SK-N-SH (cell line): ENCODE measurements around the gene THEM5. TPM values are rescaled to one million over a fixed set of nuclear protein-coding genes. Genes with fewer than 3 reads are reported as not detected.

Experiments
- CTCF ChIA-PET: fragments of 300-600, 350-600 bp; formaldehyde crosslinking; extraction: SDS; loops from one replicate; lab custom pipeline; 2021; lab: Yijun Ruan, JAX
- POLR2A ChIA-PET: fragments of 350-600 bp; sonication (Branson Sonifier 250); formaldehyde crosslinking; extraction: SDS; loops from one replicate; lab custom pipeline; 2020; ENCODE audit warnings: antibody characterized with exemption, inconsistent platforms; lab: Yijun Ruan, JAX
- DNase-seq: peaks from one replicate; pipeline ENCODE4 v3.0.0; 2012
- H2AFZ ChIP-seq: fragments of 200-600 bp; sonication (generic); 2 replicates; pipeline ENCODE4 v1.8.1; 2016; ENCODE audit warnings: antibody characterized with exemption, mild to moderate bottlenecking, low read depth
- H3F3A ChIP-seq: fragments of 200-600 bp; sonication (generic); replicated peaks from 2 replicates; pipeline ENCODE3; 2016; ENCODE audit warnings: antibody characterized with exemption, mild to moderate bottlenecking; ENCODE audit not compliant: insufficient read depth
- H3K27ac ChIP-seq, 2 experiments: fragments of 200-500 bp in 1 of 2; fragments of 200-600 bp in 1 of 2; sonication (Bioruptor generic) in 1 of 2; sonication (generic), shearing (Covaris generic) in 1 of 2; 2 replicates each; pipeline versions ENCODE4 v1.5.1 to v1.6.1; 2014 to 2016; ENCODE audit warnings: low read depth in 2 of 2, inconsistent platforms in 1 of 2, low read length in 1 of 2, mild to moderate bottlenecking in 1 of 2, mixed read lengths in 1 of 2
- H3K27me3 ChIP-seq: fragments of 200-600 bp; sonication (generic), shearing (Covaris generic); 2 replicates; pipeline ENCODE4 v1.6.1; 2016; ENCODE audit warnings: mixed run types; ENCODE audit not compliant: insufficient read depth
- H3K36me3 ChIP-seq, 2 experiments: fragments of 200-500 bp in 1 of 2; fragments of 200-600 bp in 1 of 2; sonication (Bioruptor generic) in 1 of 2; sonication (generic) in 1 of 2; replicated peaks in 1 of 2; 2 replicates each; pipeline versions ENCODE3 to v1.5.1; 2014 to 2016; ENCODE audit warnings: low read length in 1 of 2, mild to moderate bottlenecking in 1 of 2; ENCODE audit not compliant: insufficient read depth in 2 of 2, control insufficient read depth in 1 of 2
- H3K4me1 ChIP-seq, 2 experiments: fragments of 200-500 bp in 1 of 2; fragments of 200-600 bp in 1 of 2; sonication (Bioruptor generic) in 1 of 2; sonication (generic), shearing (Covaris generic) in 1 of 2; 2 replicates each; pipeline versions ENCODE4 v1.5.1 to v1.6.1; 2014 to 2016; ENCODE audit warnings: low read depth in 1 of 2, low read length in 1 of 2, mixed run types in 1 of 2; ENCODE audit not compliant: insufficient read depth in 2 of 2, control insufficient read depth in 1 of 2
- H3K4me2 ChIP-seq: fragments of 200-600 bp; sonication (generic), shearing (Covaris generic); 2 replicates; pipeline ENCODE4 v1.6.1; 2017; ENCODE audit warnings: mixed run types
- H3K4me3 ChIP-seq, 2 experiments: fragments of 200-500 bp in 1 of 2; fragments of 200-600 bp in 1 of 2; sonication (Bioruptor generic) in 1 of 2; sonication (generic), shearing (Covaris generic) in 1 of 2; 2 replicates each; pipeline versions ENCODE4 v1.5.1 to v1.8.1; 2014 to 2016; ENCODE audit warnings: low read depth in 2 of 2, inconsistent platforms in 1 of 2, low read length in 1 of 2, mild to moderate bottlenecking in 1 of 2, mixed read lengths in 1 of 2, moderate library complexity in 1 of 2
- H3K79me2 ChIP-seq: fragments of 200-600 bp; sonication (generic); 2 replicates; pipeline ENCODE4 v1.8.1; 2017; ENCODE audit warnings: mild to moderate bottlenecking; ENCODE audit not compliant: insufficient read depth
- H3K9ac ChIP-seq: fragments of 200-600 bp; sonication (generic); 2 replicates; pipeline ENCODE4 v1.6.1; 2017; ENCODE audit warnings: mixed run types
- H3K9me2 ChIP-seq: fragments of 200-600 bp; sonication (generic); 2 replicates; pipeline ENCODE4 v1.6.1; 2017; ENCODE audit warnings: mixed run types
- H3K9me3 ChIP-seq: fragments of 200-600 bp; sonication (generic); 2 replicates; pipeline ENCODE4 v1.6.1; 2017; ENCODE audit warnings: mixed run types, mild to moderate bottlenecking, moderate library complexity
- H4K20me1 ChIP-seq: fragments of 200-600 bp; sonication (generic); 2 replicates; pipeline ENCODE4 v1.6.1; 2017; ENCODE audit warnings: mild to moderate bottlenecking, mixed run types; ENCODE audit not compliant: insufficient read depth
- IRF3 ChIP-seq: fragments of 150-350 bp; IDR thresholded peaks from 2 replicates; pipeline ENCODE4 v1.6.1; 2016; ENCODE audit warnings: mild to moderate bottlenecking, low read depth, low read length
- NRF1 ChIP-seq: IDR thresholded peaks from 2 replicates; pipeline ENCODE4 v1.6.1; 2012; ENCODE audit warnings: low read depth, mild to moderate bottlenecking, low read length
- POLR2AphosphoS5 ChIP-seq: IDR thresholded peaks from 2 replicates; pipeline ENCODE4 v1.6.1; 2012; ENCODE audit warnings: low read depth, low read length
- ZBTB33 ChIP-seq: IDR thresholded peaks from 2 replicates; pipeline ENCODE4 v1.4.0; 2012; ENCODE audit warnings: low read depth, borderline replicate concordance
- WGBS: methylation state at CpG from one replicate; pipeline ENCODE4 v1.1.6; 2017; ENCODE audit warnings: low lambda C conversion rate; 5-methylcytosine and 5-hydroxymethylcytosine counted together
- polyA plus RNA-seq, 3 experiments: library from polyadenylated mRNA; depleted of rRNA; stranded (reverse); fragments of >200 nt; gene quantifications; 2 replicates each; pipeline ENCODE4 v1.2.3, GENCODE V29; 2012
- small RNA-seq, 7 experiments: library from RNA; depleted of rRNA; stranded (forward); fragments of <200 nt; gene quantifications; one replicate each; pipeline ENCODE3, GENCODE V24; 2012

THEM5 gene
- polyA plus RNA-seq, 1 of the 3 experiments (the other 2 are of a cell fraction): not detected

DNA sequence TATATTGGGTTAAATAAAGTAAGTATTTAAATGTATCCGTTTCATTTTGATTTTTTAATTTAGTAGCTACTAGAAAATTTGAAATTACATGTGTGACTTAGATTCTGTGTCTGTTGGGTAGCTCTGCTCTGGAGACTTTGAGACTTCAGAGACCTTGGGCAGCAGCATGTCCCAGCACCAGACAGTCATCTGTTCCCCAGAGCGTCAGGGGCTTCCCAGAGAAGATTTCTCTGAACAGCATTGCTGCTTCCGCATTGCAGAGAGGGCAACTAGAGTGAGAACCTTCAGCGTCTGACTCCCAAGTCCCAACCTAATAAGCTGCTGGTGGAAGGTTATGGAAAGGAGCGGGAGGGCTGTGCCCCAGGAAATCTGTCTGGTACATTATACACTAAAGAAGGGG is 54.9 kb downstream of the THEM5 start:
- Histone ChIP-seq H3K27me3 (peaks cover 25% of the 10 kb centered on the region; the same call in 1 of the 2 replicates), H3K9me3 (no peaks in the 10 kb centered on the region), H3K4me1 (peaks cover 0 to 23% of the 10 kb centered on the region in 2 experiments; a peak in 2 of 4 replicates), H3K36me3 (peaks cover 0 to 4% of the 10 kb centered on the region in 2 experiments), H2AFZ (no peak overlapping the region), H3K9ac (no peak overlapping the region), H3K27ac (no peak overlapping the region), H3K9me2 (no peaks in the 10 kb centered on the region), H4K20me1 (no peaks in the 10 kb centered on the region), H3K79me2 (no peaks in the 10 kb centered on the region), H3K4me3 (no peak overlapping the region), H3F3A (no peaks in the 10 kb centered on the region), H3K4me2 (no peak overlapping the region)
- DNase-seq: no peak
- CTCF ChIA-PET: interaction anchor here (1.1 to 2.3 kb wide), 5 partner anchors 9 to 38 kb away, joined by 3 to 8 read pairs (median 4); partner anchors contain the start of gene TDRKH
- TF ChIP-seq ZBTB33 (no peak), IRF3 (no peak), POLR2AphosphoS5 (no peak), NRF1 (no peak)
- POLR2A ChIA-PET: no interaction called here
- WGBS: 73% methylated on average over 5 of the region's 5 CpGs

Small RNA genes lying within 50 kb of the gene (small RNA-seq; reads per million reads assigned to genes)
- gene RF00019: 0 reads per million in 7 experiments

Other genes starting within 250 kb of the THEM5 start
- gene SNX27, start 241.7 kb downstream of the THEM5 start, polyA plus RNA-seq (2012; rRNA removed): 10.8 and 12.8 TPM in 2 replicates
- 0.25 and 0.65 TPM in 2 replicates for gene CELF3, start 136.9 kb downstream of the THEM5 start, polyA plus RNA-seq (2012; rRNA removed)
- not detected in 2 replicates for gene RIIAD1, start 132.2 kb downstream of the THEM5 start, polyA plus RNA-seq (2012; rRNA removed)
- gene MRPL9, start 90.2 kb downstream of the THEM5 start, polyA plus RNA-seq (2012; rRNA removed): 76.2 and 87.5 TPM in 2 replicates
- gene TDRKH, start 63.2 kb downstream of the THEM5 start, polyA plus RNA-seq (2012; rRNA removed): 1.9 and 2.7 TPM in 2 replicates
- not detected in 2 replicates for gene LINGO4, start 48.3 kb downstream of the THEM5 start, polyA plus RNA-seq (2012; rRNA removed)
- 0.03 TPM in 1 of 2 replicates, not detected in the other for gene RORC, start 21.9 kb downstream of the THEM5 start, polyA plus RNA-seq (2012; rRNA removed)
- not detected in 2 replicates for gene C2CD4D, start 13.9 kb downstream of the THEM5 start, polyA plus RNA-seq (2012; rRNA removed)
- gene THEM4, start 55.8 kb upstream of the THEM5 start, polyA plus RNA-seq (2012; rRNA removed): 10.1 and 14.1 TPM in 2 replicates
- 141 and 161 TPM in 2 replicates for gene S100A10, start 140.1 kb upstream of the THEM5 start, polyA plus RNA-seq (2012; rRNA removed)
- gene S100A11, start 183.3 kb upstream of the THEM5 start, polyA plus RNA-seq (2012; rRNA removed): 565 and 736 TPM in 2 replicates
- gene TCHHL1, start 235.4 kb upstream of the THEM5 start, polyA plus RNA-seq (2012; rRNA removed): not detected in 2 replicates